ENCODE measurements around the gene LARP4B. TPM values are rescaled to one million over a fixed set of nuclear protein-coding genes. Genes with fewer than 3 reads are reported as not detected.

Gene LARP4B
- total and polyA plus RNA-seq, 2 of the 13 experiments (the other 11 are each of a cell fraction or from before 2014, with no cell fraction given), result 19.5 to 30.2 TPM

- no TSS peak for BruUV-seq (replicated peaks)
- H3K36me3 ChIP-seq (replicated peaks in 1 of 2; ENCODE audit: control insufficient read depth in 1 of 2, insufficient read depth in 2 of 2, low read length in 2 of 2), result peaks cover 3 to 10% of the 10 kb centered on the region in 2 experiments; a peak in 2 of 5 replicates
- no peak overlapping the region for H3K4me3 ChIP-seq (replicated peaks in 1 of 3; ENCODE audit: insufficient read depth in 1 of 3, low read depth in 2 of 3, low read length in 3 of 3)
- H3K27me3 ChIP-seq (ENCODE audit: control insufficient read depth in 1 of 2, insufficient read depth in 2 of 2, low read length in 2 of 2), result no peaks in the 10 kb centered on the region
- TF ChIP-seq, protein P1, sequence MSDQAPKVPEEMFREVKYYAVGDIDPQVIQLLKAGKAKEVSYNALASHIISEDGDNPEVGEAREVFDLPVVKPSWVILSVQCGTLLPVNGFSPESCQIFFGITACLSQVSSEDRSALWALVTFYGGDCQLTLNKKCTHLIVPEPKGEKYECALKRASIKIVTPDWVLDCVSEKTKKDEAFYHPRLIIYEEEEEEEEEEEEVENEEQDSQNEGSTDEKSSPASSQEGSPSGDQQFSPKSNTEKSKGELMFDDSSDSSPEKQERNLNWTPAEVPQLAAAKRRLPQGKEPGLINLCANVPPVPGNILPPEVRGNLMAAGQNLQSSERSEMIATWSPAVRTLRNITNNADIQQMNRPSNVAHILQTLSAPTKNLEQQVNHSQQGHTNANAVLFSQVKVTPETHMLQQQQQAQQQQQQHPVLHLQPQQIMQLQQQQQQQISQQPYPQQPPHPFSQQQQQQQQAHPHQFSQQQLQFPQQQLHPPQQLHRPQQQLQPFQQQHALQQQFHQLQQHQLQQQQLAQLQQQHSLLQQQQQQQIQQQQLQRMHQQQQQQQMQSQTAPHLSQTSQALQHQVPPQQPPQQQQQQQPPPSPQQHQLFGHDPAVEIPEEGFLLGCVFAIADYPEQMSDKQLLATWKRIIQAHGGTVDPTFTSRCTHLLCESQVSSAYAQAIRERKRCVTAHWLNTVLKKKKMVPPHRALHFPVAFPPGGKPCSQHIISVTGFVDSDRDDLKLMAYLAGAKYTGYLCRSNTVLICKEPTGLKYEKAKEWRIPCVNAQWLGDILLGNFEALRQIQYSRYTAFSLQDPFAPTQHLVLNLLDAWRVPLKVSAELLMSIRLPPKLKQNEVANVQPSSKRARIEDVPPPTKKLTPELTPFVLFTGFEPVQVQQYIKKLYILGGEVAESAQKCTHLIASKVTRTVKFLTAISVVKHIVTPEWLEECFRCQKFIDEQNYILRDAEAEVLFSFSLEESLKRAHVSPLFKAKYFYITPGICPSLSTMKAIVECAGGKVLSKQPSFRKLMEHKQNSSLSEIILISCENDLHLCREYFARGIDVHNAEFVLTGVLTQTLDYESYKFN (CRISPR knock-in tag; conservative IDR thresholded peaks at IDR 0.05), result no peak
- TF ChIP-seq TCF7L2 (IDR thresholded peaks at IDR 0.05; ENCODE audit: low read depth, low read length) (no peak), ZNF263 (CRISPR knock-in tag; IDR thresholded peaks at IDR 0.05) (no peak), ARID4A (CRISPR knock-in tag; IDR thresholded peaks at IDR 0.05; ENCODE audit: borderline replicate concordance) (no peak), ZBTB1 (CRISPR knock-in tag; IDR thresholded peaks at IDR 0.05; ENCODE audit: borderline replicate concordance) (no peak), BCL3 (CRISPR knock-in tag; IDR thresholded peaks at IDR 0.05) (no peak), SMARCC2 (IDR thresholded peaks at IDR 0.05) (no peak)
- POLR2A ChIA-PET, result no interaction called here
- intact Hi-C loops (cut with micrococcal nuclease; ENCODE audit: unreplicated experiment), result no loop called here
- 100% methylated on average over 2 of the region's 2 CpGs for WGBS (ENCODE audit: low lambda C conversion rate)
- no peak overlapping the region for H2AFZ ChIP-seq (ENCODE audit: low read length)
- H3K4me1 ChIP-seq (ENCODE audit: insufficient read depth, low read length), result peaks cover 10% of the 10 kb centered on the region
- no peak overlapping the region for H3K4me2 ChIP-seq (ENCODE audit: low read depth, low read length)
- peaks cover 29% of the 10 kb centered on the region; the same call in 1 of the 2 replicates for H4K20me1 ChIP-seq (ENCODE audit: insufficient read depth, low read length)
- H3K9ac ChIP-seq (ENCODE audit: insufficient read depth, low read depth, low read length), result no peak overlapping the region
- peaks cover 92% of the 10 kb centered on the region for H3K79me2 ChIP-seq (ENCODE audit: insufficient read depth, low read length)
- no peaks in the 10 kb centered on the region for H3K9me3 ChIP-seq (ENCODE audit: low read length)
- ATAC-seq (no peak), DNase-seq (ENCODE audit: low spot score) (no peak), FAIRE-seq (no peak)
- CTCF ChIA-PET (ENCODE audit: low intra/inter-chr PET ratio, low total read pairs), result no interaction called here
- H3K27ac ChIP-seq (ENCODE audit: extremely low read length, insufficient read depth, low read length), result no peak overlapping the region
- in situ Hi-C loops (cut with HindIII; ENCODE audit: extremely low pct_ligation_motif_present, low pct_unique_long_range_greater_than_20kb), result no loop called here
Measured at GRCh38 chr10:898141-898540, 33.4 kb downstream of the LARP4B start.
